Liver (tissue), 3 donors: ENCODE results near the gene UBTD2.

Experiments
- ATF3 ChIP-seq: IDR thresholded peaks from 2 replicates; pipeline ENCODE4 v1.6.1; 2016; ENCODE audit warnings: antibody characterized with exemption
- GABPA ChIP-seq, 2 donors: IDR thresholded peaks in 1 of 2; conservative IDR thresholded peaks in 1 of 2; 2 replicates each; pipeline ENCODE4 v1.6.1; 2016; ENCODE audit warnings: antibody characterized with exemption in 2 of 2, mild to moderate bottlenecking in 1 of 2, moderate library complexity in 1 of 2
- HNF4A ChIP-seq, 2 donors: conservative IDR thresholded peaks; 2 replicates each; pipeline ENCODE4 v1.6.1; 2016; ENCODE audit warnings: antibody characterized with exemption in 2 of 2, mild to moderate bottlenecking in 2 of 2
- JUND ChIP-seq, 2 donors: IDR thresholded peaks; 2 replicates each; pipeline ENCODE4 v1.6.1; 2016; ENCODE audit warnings: antibody characterized with exemption in 2 of 2
- MAX ChIP-seq: IDR thresholded peaks from 2 replicates; pipeline ENCODE4 v1.6.1; 2016; ENCODE audit warnings: antibody characterized with exemption
- RAD21 ChIP-seq, 2 donors: IDR thresholded peaks; 2 replicates each; pipeline ENCODE4 v1.6.1; 2016; ENCODE audit warnings: antibody characterized with exemption in 2 of 2, mild to moderate bottlenecking in 2 of 2
- SP1 ChIP-seq: IDR thresholded peaks from 2 replicates; pipeline ENCODE4 v1.6.1; 2018; ENCODE audit warnings: antibody characterized with exemption, mild to moderate bottlenecking
- YY1 ChIP-seq: IDR thresholded peaks from 2 replicates; pipeline ENCODE4 v1.6.1; 2016; ENCODE audit warnings: antibody characterized with exemption, mild to moderate bottlenecking
- TF ChIP-seq, protein P1 (sequence below): fragments of 150-350 bp; IDR thresholded peaks from 2 replicates; pipeline ENCODE4 v1.5.1; 2017; ENCODE audit warnings: improper control_type of control experiment, low read depth, low read length; ENCODE audit not compliant: missing input control
- TF ChIP-seq, protein P2 (sequence below): IDR thresholded peaks from 2 replicates; pipeline ENCODE4 v1.6.1; 2016; ENCODE audit warnings: antibody characterized with exemption, mild to moderate bottlenecking
- TF ChIP-seq, protein P3 (sequence below): IDR thresholded peaks from 2 replicates; pipeline ENCODE4 v1.6.1; 2016; ENCODE audit warnings: antibody characterized with exemption
- donor health status: healthy.
- donor health status: healthy.

DNA sequence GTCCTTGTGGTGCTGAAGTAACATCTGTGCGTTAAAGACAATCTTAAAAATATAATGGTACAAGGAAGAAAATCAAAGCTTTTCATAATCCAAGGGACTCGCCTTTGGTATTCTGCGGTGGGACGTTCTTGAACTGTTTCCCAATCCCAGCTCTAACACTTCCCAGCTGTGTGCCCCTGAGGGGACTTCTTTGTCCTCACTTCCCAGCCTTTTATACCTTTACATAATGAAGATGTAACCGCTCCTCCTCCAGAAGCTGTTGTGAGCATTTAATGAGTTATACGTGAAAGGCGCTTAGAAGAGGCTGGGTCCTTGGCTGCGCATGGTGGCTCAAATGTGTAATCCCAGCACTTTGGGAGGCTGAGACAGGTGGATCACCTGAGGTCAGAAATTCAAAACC is 112.4 kb downstream of the UBTD2 start:
- TF ChIP-seq RAD21 (IDR thresholded peaks at IDR 0.05): no peak
- TF ChIP-seq, protein P1, sequence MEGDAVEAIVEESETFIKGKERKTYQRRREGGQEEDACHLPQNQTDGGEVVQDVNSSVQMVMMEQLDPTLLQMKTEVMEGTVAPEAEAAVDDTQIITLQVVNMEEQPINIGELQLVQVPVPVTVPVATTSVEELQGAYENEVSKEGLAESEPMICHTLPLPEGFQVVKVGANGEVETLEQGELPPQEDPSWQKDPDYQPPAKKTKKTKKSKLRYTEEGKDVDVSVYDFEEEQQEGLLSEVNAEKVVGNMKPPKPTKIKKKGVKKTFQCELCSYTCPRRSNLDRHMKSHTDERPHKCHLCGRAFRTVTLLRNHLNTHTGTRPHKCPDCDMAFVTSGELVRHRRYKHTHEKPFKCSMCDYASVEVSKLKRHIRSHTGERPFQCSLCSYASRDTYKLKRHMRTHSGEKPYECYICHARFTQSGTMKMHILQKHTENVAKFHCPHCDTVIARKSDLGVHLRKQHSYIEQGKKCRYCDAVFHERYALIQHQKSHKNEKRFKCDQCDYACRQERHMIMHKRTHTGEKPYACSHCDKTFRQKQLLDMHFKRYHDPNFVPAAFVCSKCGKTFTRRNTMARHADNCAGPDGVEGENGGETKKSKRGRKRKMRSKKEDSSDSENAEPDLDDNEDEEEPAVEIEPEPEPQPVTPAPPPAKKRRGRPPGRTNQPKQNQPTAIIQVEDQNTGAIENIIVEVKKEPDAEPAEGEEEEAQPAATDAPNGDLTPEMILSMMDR: no peak
- TF ChIP-seq, protein P2, sequence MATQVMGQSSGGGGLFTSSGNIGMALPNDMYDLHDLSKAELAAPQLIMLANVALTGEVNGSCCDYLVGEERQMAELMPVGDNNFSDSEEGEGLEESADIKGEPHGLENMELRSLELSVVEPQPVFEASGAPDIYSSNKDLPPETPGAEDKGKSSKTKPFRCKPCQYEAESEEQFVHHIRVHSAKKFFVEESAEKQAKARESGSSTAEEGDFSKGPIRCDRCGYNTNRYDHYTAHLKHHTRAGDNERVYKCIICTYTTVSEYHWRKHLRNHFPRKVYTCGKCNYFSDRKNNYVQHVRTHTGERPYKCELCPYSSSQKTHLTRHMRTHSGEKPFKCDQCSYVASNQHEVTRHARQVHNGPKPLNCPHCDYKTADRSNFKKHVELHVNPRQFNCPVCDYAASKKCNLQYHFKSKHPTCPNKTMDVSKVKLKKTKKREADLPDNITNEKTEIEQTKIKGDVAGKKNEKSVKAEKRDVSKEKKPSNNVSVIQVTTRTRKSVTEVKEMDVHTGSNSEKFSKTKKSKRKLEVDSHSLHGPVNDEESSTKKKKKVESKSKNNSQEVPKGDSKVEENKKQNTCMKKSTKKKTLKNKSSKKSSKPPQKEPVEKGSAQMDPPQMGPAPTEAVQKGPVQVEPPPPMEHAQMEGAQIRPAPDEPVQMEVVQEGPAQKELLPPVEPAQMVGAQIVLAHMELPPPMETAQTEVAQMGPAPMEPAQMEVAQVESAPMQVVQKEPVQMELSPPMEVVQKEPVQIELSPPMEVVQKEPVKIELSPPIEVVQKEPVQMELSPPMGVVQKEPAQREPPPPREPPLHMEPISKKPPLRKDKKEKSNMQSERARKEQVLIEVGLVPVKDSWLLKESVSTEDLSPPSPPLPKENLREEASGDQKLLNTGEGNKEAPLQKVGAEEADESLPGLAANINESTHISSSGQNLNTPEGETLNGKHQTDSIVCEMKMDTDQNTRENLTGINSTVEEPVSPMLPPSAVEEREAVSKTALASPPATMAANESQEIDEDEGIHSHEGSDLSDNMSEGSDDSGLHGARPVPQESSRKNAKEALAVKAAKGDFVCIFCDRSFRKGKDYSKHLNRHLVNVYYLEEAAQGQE: no peak
- no peak for TF ChIP-seq YY1
- TF ChIP-seq, protein P3, sequence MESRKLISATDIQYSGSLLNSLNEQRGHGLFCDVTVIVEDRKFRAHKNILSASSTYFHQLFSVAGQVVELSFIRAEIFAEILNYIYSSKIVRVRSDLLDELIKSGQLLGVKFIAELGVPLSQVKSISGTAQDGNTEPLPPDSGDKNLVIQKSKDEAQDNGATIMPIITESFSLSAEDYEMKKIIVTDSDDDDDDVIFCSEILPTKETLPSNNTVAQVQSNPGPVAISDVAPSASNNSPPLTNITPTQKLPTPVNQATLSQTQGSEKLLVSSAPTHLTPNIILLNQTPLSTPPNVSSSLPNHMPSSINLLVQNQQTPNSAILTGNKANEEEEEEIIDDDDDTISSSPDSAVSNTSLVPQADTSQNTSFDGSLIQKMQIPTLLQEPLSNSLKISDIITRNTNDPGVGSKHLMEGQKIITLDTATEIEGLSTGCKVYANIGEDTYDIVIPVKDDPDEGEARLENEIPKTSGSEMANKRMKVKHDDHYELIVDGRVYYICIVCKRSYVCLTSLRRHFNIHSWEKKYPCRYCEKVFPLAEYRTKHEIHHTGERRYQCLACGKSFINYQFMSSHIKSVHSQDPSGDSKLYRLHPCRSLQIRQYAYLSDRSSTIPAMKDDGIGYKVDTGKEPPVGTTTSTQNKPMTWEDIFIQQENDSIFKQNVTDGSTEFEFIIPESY: no peak
- TF ChIP-seq MAX: no peak
- TF ChIP-seq ATF3: no peak
- no peak for TF ChIP-seq JUND (IDR thresholded peaks at IDR 0.05)
- no peak for TF ChIP-seq SP1
- TF ChIP-seq GABPA (IDR thresholded peaks at IDR 0.05 in 1 of 2, conservative IDR thresholded peaks at IDR 0.05 in 1 of 2): no peak
- no peak for TF ChIP-seq HNF4A (conservative IDR thresholded peaks at IDR 0.05)
